T-helper 9 cell (primary cell): ENCODE results near the gene KIF5C.

Source experiments
- DNase-seq: peaks from one replicate; pipeline ENCODE4 v3.0.0-alpha.2; 2020

KIF5C gene

DNA sequence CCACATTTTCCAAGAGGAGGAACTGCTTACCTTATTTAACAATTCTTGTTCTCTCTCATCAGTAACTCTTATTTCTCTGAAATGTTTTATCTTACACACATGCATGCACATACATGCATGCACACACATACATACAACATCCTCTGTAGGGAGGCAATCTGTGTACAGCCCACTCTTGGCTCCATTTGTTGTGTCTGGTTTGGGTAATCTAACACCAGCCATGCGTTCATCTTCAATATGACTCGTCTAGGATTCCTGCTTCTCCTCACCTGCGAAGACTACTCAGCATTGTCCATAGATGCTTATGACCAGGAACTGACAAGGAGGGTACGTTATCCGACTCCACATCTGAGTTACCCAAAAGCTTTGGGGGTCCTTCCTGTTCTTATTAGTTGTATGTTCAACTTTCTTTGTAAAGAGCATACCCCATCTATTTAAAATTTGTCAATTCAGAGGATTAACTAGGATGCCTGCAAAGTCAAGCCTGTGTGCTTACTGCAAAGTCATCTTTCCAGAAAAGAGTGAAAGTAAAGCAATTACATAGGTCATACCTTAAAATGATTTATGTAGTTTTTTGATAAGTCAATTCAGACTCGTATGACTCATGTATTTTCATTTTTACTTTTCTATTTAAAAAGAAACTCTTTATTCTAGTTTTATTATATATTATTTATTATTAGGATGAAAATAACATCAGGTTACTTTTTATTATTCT is 181.7 kb downstream of the KIF5C start:
- no peak for DNase-seq

DNA sequence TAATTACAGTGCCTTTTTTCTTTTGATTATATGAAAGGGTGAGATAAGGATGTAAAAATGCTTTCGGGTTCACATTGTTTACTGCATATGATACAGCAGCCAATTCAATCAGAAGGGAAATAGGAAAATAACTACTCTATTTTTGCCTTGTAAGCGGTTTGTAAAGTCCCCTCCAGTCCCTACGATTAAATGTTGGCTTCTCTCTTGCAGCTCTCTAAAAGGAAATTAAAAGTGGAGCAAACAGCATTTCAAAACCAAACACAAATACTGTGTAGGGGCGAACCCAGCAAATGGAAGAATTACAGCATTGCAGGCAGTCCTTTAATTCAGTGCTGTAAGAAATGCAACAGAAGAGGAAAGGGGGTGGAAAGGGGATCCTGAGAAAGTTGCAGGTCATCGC is 182.4 kb downstream of the KIF5C start:
- no peak for DNase-seq

DNA sequence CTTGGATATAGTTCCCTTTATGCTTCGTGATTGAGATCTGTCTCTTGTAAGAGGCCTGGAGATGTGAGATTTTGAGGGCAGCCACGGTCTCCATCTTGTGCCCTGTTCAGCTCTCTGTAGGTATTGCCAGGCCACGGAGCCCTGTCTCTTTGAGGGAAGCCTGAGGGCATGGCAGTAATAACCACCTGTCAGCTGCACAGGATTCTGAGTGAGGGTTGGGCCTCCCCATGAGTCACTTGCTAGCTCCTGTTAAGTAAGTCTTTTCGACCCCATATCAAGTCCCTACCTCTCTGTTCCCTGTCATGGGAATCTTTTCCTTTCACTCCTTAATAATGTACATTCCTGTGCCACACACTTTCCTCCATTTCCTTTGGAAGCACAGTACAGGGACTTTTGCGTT is 183.9 kb downstream of the KIF5C start:
- no peak for DNase-seq

DNA sequence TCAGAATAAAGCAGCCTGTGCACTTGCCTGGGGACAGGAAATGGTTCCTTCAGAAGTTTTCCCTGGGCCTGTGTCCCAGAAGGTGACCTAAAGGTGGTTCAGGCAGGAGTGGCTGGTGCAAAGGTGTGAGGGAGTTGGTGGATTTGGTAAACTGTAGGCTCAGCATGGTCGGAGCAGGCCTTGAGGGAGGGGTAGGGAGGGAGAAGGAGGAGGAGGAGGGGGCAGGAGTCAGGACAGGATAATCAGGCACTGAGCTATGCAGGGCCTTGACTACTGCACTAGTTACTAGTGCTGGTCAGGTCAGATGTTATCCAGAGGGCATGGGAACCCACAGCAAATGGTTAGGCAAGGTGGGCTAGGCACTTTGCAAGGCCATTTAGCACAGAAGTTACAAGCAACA is 184.8 kb downstream of the KIF5C start:
- no peak for DNase-seq

DNA sequence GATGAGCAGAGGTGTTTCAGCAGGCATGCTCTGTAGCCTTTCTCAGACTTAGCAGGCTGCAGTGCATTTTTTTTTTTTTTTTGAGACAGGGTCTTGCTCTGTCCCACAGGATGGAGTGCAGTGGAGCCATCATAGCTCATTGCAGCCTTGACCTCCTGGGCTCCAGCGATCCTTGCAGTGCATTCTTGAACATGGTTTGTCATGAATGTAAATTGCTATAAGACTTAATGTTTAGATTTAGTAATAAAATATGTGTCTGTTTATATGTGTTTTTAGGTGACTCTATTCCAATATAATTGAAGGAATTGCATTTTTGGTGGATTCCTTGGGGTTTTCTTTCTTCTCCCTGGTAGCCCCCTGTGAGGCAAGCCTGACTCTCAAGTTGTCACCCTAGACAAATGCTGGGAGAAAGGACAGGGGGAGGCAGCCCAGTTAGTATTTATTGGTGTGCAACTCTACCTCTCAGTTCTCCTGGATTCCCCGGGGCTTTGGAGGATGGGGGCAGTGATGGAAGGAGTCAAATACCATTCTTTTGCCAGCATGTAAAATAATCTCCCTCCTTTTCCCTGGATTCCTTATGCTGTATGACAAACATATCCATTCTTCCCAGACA is 186.2 kb downstream of the KIF5C start:
- DNase-seq: no peak

DNA sequence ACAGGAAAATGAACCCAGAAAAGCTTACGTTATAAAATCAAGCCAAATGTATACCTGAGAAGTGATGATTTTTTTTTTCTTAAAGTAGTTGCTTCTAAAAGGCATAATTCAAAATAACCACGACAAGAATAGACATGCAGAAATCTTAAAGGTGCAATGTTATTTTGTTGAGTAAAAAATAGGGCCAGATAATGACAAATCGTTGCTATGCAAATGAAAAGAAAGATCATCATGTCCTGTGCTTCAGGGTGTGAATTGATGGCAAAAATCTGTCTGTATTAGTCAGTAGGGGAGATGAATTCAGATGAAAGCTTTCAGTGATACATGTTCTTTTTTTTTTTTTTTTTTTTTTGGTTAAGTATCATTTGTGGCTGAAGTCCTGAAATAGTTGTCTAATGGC is 187.5 kb downstream of the KIF5C start:
- no peak for DNase-seq

DNA sequence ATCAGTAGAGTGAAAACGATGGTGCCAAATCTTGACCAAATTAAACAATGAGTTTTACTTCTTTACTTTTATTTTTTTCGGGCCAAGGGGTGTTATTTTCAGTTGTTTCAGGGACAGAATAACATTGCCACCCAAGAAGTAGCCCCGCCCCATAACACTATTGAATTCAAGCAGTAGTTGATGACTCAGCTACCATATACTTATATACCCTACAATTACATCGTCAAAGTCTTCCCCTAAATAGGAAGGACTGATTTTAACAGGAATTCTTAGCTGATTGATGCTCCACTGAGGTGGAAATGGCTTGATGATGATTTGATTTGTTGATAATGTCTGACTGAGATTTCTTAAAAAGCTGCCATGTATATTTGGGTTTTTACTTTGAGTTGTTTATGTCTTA is 188.2 kb downstream of the KIF5C start:
- no peak for DNase-seq

DNA sequence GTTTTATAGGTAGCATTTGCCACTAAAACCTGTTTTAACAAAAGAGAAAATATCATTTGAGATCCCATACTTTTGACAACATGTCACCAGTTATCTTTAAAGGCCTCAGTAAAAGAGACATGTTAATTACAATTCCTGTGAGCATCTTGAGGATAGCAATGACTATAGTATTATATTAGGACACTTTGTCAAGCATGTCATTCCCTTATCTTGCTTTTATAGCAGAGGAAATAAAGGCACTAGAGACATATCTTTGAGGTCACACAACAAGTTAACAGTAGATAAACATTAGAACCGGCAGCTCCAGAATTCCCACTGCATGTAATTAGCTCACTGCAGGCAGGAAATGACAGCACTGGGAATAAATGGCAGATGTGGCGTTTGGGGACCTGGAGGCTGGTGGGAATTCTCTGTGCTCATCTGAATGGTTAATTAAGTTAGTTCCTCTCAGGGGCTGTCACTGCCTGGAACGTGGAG is 189.4 kb downstream of the KIF5C start:
- no peak for DNase-seq

DNA sequence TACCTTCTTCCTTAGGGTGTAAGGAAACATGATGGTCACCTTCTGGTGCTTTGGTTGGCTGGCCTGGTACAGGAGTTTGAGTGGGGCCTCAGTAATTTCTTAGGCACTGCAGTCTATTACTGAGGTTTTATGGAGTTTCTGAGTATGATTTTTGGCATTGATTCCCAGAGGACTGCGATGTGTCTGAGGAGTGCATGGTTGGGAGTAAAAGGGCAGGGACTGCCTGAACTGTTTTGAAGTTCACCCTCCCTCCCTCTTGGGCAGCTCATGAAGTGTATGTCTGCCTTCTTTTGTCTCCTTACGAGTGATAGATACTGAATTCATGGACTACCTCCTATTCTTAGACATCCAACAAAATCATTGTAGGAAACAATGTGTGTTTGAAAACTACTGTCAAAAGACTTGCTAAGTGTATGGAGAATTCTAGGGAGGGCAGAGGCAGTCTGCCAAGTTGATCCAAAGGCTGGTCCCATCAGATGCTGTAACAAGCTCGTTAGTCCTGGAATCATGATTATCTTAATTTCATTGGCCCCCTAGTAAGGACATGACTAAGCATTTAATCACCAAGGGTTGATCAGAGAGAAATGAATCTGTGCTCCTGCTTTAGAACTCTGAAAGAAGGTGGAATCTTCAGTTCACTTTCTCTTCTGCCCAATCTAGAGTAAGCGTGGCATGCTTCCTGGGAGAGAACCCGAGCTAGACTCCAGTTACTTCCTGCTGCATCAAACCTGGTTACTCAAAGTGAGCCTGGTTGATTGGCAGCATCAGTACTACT is 190.0 kb downstream of the KIF5C start:
- no peak for DNase-seq

DNA sequence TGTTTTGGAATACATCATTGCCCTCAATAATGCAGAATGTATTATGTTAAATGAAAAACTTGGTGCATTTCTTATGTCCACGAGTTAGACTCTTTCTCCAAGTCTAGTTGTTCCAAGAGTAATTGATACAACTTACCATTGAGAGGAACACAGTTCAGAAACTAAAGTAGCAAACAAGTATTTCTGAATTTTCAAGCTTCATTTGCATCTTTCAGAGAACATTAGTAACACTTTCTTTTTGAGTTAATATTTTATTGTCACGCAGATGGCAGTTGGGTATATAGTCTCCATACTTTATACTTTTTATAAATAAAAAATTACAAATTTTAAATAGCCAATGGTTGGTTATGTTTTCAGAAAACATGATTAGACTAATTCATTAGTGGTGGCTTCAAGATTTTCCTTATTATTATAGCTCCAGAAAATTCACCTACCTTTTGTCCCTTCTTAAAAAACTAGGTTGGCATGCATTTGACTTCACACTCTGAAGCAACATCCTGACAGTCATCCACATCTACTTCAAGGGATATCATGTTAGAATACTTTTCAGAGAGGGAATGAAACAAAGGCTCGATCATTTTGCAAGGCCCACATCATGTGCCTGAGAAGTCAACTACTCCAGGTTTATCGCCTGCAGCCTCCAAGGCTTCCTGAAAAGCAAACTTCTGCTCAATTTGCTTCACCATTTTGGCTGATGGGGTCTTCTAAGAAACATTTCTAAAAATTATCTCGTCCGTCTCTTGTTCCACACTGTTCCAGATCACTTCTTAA is 193.4 kb downstream of the KIF5C start:
- DNase-seq: no peak

DNA sequence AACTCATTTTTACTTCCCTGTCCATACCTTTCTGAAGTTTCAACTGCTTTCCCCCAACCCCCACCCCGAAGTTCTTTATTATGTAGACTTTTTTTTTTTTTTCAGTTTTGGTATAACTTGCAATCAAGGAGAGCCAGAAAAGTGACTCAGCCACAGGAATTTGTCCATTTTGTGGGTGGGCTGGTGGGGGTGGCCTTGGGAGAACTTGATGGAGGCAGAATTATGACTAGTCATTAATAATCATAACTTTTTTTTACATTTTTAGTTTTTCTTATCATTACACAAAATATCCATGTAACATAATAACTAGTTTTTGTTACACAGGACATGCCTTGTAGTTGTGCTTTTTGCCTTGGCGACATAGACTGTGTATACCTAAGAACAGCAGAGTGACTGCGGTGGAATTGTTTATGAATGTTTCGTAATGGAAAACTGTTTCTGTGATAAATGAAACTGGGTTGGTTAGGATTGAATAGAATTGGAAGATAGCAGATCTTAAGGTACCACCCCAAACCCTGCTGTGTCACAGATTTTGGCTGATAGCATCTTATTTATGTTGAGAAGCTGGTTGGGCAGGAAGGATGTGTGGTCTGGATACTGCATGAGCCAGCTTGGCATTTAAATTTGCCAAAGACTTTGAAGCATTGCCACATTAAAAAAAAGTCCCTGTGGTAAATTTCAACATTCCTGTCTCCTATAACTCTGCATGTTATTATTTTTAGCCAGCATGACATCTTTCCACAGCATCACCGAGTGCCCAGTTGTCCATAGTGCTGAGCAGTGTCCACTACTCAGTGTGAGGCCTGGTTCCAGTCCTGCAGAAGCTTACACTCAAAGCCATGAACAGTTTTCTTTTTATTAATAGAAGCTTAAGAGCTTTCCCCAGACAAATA is 194.2 kb downstream of the KIF5C start:
- DNase-seq: peak; percentile 1

DNA sequence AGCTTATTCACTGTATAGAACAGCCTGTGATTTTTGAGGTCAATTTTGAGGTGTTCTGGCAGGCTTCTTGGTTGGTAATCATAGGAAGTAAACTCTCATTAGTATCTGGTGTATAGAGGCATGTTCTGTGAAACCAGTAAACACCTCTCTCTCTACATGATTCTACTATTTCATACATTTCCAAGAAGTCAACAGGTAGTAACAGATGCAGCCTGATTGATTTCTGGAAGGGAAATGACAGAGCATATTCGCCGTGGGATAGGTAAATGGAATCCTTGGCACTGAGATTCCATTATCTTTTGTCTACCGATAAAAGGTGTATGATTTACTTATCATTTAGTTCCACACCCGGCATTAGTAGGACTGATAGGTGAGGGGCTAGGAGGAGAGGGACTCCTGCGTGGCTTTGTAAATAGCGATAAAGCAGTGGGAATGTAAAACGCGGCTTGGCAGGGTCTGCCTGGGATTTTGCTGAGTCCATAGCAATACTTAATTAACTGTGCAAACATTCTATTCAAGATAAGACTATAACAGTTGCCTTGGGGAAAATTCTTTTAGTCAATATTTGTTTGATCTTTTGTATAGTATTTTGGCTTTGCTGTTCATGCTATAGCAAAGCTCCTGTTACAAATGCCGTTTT is 195.8 kb downstream of the KIF5C start:
- no peak for DNase-seq

DNA sequence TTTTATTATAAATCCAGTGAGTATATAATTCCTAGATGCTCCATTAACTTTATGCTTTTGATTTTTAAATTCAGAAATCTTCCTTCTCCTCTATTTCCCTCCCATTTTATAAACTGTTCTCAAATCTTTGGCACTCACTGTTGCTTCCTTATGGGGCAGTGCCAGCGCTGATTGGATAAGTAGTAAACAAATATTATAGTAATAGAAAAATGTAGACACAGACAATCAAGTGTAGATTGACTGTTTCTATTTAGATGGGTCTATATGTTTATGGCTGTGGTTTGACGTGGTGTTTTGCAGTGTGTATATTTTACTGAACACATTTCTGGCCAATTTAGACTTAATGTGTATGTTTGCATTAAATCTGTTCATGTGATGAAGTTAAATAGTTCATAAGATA is 200.1 kb downstream of the KIF5C start:
- DNase-seq: no peak

DNA sequence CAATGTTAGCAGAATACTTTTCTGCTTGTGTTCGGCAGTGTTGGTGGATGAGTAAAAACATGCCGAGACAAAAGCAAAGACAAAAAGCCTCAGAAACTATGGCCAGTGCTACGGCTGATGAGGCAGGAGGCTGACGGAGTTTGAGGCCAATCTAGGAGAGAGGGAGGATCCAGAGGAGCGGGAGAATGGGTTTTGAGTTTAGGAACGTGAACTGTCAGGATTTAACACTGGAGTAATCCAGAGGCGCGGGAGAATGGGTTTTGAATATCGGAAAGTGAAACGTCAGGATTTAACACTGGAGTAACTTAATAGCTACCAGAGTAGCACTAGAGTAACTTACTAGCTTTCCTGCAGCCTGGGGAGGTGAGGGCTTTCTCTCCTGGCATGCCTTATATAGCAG is 200.8 kb downstream of the KIF5C start:
- no peak for DNase-seq
